GM21737 (cell line): ENCODE measurements around the gene FBXO10.
"Not testable (repeated sequence)": the region's sequence is repeated elsewhere in the genome, so short reads cannot be mapped to it uniquely, and the experiment has no call there.

Source experiments
- ATAC-seq: cut with Tn5 transposase; IDR thresholded peaks from one replicate; pipeline ENCODE4 v1.9.1; 2021; ENCODE audit warnings: mild to moderate bottlenecking, moderate library complexity; ENCODE audit not compliant: unreplicated experiment

FBXO10 gene

DNA sequence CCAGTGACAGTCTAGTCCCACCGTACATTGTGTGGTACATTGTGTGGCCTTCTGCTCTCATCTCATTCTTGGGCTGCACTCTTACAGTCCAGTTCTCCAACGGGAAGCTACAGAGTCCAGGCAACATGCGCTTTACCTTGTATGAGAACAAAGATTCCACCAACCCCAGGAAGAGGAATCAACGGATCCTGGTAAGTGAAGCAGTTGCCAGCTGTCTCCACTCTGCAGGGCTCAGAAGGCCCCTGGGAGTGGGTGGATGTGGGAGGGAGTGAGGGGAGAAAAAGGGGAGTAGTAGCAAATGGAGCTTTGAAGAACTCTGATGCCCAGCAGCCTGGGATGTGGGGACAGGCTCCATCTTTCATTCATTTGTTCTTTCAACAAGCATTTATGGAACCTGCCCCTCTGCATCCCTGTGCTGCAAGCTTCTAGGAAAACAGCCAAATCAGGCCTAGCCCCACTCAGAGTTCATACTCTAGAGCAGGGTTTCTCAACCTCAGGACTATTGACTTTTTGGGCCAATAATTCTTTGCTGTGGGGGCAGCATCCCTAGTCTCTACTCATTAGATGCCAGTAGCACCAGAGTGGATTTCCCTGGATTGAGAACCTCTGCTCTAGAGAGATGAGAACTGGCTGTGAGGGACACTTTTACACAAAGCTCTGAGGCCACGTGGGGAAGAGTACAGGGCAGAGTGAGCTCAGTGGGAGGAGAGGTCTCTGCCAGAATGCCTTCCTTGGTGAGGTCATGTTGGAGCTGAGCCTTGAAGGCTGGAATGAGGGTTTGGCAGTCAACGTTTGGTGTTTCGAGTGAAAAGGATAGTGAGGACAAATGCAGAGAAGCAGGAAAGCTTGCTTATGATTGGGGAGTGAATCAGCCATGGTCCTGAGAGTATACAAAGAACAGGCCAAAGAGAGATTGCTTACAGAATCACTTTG lies 89.3 kb downstream of the FBXO10 start:
- no peak for ATAC-seq

DNA sequence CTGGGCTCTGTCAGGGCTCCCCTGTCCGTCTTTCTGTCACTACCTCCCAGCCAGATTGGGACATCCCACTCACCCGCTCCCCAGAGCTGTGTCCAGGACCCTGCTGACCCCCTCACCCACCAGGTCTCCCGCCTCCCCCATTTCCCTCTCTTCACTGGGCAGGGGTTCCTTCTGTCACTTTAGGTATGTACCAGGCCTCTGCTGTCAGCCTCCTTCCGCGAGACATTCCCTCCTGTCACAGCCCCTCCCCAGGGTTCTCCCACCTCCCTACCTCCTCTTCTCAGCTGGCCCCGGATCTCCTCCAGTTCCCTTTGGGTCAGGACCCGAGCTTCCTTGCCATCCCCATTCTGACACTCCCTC lies 89.9 kb downstream of the FBXO10 start:
- no peak for ATAC-seq

DNA sequence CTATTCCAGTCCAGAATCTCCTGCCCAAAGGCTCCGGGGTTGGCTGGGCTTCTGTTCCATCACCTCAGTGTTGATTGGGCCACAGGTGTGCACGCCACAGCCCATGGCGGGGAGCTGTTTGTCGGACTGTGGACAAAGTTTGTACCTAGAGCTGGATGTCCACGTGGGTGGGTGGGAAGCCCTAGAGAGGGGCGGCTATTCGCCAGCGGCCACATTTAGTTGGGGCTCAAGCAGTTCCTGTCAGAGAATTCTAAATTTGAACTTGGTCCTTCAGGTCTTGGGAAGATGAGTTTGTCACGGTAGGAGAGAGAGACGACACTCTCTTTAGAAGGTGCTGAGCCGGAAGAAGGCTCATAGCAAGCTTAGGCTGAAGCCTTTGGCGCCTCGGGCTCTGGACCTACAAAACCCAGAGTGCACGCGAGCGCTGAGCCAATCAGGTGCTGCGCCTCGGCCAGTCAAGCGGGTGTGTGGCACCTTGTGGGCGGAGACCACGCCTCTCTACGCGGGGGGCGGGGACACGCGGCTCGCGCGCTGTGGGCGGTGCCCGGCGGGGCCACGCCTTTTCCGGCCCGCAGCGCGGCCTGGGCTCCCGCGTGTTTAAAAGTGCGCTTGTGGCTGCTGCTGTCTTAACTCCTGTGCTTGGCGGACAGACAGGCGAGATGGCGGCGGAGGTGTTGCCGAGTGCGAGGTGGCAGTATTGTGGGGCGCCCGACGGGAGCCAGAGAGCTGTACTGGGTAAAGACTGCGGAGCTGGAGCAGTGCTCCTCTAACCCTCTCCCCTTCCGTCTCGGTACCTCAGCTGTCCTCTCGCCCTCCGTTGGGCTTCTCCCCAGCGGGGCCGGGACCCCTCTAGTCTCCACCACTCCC lies 90.6 kb downstream of the FBXO10 start, which contains the start of gene POLR1E:
TSS of gene POLR1E (plus strand) at position 560 of the 867 bp plus-strand sequence. CDS start at position 660, 100 bp downstream.
- ATAC-seq, result peak; percentile 95

DNA sequence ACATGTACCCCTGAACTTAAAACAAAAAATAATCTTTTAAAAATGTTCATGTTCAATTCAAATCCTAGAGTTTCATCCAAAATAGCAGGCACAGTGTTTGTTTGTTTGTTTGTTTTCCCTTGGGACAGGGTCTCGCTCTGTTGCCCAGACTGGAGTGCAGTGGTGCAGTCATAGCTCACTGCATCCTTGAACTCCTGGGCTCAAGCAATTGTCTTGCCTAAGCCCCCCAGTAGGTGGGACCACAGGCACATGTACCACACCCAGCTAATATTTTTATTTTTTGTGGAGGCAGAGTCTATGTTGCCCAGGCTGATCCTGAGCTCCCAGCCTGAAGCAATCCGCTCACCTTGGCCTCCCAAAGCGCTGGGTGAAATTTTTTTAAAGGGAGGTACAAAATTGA lies 95.4 kb downstream of the FBXO10 start:
- ATAC-seq, result no peak

DNA sequence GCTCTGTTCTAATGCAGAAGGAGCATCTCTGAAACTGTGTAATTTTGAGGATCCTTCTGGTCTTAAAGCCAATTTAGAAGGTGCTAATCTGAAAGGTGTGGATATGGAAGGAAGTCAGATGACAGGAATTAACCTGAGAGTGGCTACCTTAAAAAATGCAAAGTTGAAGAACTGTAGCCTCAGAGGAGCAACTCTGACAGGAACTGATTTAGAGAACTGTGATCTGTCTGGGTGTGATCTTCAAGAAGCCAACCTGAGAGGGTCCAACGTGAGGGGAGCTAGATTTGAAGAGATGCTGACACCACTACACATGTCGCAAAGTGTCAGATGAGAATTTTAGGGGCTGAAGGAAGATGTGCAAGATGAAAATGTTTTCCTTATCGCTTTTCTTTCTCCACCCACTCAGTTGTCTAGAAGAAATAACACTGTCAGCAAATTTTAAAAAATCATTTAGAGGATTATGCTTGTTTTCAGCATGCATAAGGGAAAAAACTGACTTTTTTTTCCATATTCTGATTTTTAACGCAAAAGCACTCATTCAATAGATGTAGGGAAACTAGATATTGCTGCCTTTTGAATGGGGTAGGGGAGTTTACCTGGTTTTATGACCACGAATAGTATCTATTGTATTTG lies 98.1 kb downstream of the FBXO10 start:
- not testable (repeated sequence) for ATAC-seq

DNA sequence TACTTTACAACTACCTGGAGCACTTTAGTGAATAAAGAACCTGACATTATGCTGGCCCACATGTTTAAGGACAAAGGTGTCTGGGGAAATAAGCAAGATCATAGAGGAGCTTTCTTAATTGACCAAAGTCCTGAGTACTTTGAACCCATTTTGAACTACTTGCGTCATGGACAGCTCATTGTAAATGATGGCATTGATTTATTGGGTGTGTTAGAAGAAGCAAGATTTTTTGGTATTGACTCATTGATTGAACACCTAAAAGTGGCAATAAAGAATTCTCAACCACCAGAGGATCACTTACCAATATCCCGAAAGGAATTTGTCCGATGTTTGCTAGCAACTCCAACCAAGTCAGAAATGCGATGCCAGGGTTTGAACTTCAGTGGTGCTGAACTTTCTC lies 98.7 kb downstream of the FBXO10 start:
- not testable (repeated sequence) for ATAC-seq

DNA sequence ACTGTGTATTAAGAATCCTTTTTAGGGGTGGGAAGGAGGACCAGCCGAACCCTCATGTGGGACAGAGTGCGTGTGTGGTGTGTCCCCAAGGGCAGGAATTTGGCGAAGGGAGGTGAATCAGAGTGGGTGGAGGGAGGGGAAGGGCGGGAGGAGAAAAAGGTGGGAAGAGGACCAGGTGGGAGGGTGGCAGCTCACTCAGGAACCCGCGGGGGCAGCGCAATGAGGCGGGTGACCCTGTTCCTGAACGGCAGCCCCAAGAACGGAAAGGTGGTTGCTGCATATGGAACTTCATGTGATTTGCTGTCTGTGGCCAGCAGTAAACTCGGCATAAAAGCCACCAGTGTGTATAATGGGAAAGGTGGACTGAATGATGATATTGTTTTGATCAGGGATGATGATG lies 99.2 kb downstream of the FBXO10 start:
- ATAC-seq, result no peak

DNA sequence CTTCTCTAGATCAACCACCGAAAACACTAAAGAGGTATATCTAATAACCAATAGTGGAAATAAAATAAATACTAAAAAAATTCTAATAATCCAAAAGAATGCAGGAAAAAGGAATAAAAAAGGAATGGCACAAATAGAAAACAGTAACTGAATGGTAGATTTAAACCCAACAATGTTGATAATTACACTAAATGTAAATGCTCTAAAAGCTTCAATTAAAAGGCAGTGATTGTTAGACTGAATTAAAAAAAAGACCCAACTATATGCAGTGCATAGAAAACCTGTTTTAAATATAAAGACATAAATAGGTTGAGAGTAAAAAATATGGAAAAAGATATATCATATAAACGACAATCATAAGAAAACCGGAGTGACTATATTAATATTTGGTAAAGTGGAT lies 101.7 kb downstream of the FBXO10 start:
- ATAC-seq, result no peak

DNA sequence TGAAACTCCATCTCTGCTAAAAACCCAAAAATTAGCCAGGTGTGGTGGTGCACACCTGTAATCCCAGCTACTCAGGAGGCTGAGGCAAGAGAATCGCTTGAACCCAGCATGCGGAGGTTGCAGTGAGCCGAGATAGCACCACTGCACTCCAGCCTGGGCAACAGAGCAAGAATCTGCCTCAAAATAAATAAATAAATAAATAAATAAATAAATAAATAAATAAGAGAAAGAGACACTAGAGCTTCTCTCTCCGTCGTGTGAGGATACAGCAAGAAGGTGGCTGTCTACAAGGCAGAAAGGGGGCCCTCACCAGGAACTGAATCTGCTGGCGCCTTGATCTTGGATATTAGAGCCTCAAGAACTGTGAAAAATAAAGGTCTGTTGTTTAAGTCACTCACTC lies 102.2 kb downstream of the FBXO10 start:
- ATAC-seq, result not testable (repeated sequence)

DNA sequence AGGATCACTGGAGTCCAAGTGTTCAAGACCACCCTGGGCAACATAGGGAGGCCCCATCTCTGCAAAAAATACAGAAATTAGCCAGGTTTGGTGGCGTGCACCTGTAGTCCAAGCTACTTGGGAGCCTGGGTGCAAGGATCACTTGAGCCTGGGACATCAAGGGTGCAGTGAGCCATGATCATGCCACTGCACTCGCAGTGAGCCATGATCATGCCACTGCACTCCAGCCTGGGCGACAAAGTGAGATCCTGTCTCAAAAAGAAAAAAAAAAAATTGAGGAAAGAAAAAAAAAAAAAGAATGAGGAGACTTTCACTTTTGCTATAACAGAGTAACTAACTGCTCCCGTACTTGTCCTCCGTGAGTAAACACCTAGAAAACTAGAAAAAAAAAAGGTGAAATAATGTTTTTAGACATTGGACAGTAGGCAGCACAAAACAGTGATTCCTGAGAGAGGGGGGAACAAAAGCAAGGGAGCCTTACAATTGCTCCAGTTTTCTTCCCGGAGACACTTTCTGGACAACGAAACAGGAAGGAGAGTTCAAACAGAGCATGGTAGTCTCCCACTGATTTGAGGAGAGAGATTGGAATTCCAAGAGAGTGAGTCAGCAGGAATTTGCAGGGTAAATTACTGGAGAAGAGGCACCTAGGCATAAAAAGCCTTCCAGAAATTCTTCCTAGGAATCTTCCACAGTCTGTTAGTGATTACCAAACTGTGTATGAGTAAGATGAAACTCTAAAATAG lies 104.1 kb downstream of the FBXO10 start:
- no peak for ATAC-seq

DNA sequence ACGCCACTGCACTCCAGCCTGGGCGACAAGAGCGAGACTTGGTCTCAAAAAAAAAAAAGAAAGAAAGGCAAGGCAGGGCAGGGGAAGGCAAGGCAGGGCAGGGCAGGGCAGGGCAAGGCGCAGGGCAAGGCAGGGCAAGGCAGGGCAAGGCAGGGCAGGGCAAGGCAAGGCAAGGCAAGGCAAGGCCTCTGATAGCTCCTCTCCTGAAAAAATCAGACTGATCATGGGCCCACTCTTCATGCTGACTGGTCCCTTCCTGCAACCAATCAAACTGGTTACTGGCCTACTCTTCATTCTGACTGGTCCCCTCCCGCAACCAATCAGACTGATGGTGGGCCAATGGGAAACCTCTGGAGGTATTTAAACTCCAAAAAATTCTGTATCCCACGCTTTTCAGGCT lies 107.6 kb downstream of the FBXO10 start:
- ATAC-seq, result no peak

DNA sequence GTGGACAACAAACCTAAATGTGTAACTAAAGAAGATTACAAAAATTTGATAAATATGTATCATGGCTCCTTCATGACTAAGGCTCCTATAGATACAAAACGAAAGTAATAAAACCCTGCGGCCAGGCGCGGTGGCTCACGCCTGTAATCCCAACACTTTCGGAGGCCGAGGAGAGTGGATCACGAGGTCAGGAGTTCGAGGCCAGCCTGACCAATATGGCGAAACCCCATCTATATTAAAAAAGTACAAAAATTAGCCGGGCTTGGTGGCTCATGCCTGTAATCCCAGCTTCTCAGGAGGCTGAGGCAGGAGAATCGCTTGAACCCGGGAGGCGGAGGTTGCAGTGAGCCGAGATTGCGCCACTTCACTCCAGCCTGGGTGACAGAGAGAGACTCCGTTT lies 108.7 kb downstream of the FBXO10 start:
- not testable (repeated sequence) for ATAC-seq

DNA sequence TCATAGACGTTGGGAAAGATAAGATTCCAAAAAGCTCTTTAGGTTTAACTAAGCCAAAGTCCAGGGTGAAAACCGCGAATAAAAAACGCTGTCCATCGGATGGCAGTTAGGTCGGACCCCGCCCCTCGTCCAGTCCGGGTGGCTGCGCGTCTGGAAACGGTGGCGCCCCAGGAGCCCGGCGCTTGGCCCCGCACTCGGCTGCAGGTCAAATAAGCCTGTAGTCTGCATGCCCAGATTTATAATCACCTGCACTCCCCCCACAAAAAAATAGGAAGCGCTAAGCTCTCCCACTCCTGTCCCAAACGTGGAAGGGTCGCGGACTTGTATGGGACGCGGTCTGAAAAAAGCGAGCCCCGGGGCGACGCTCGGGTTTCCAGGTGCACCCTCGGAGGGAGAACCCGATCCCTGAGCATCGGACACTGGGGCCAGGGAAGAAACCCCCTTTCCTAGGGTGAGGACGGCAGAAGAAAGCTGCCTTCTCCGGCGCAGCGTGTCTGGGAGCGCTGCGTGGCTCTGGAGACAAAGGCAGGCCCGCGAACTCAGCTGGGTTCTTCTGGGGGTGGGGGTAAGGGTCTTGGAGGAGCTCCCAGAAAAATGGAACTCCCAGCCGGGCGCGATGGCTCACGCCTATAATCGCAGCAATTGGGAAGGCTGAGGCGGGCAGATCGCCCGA lies 110.0 kb downstream of the FBXO10 start:
- ATAC-seq, result peak; percentile 6

DNA sequence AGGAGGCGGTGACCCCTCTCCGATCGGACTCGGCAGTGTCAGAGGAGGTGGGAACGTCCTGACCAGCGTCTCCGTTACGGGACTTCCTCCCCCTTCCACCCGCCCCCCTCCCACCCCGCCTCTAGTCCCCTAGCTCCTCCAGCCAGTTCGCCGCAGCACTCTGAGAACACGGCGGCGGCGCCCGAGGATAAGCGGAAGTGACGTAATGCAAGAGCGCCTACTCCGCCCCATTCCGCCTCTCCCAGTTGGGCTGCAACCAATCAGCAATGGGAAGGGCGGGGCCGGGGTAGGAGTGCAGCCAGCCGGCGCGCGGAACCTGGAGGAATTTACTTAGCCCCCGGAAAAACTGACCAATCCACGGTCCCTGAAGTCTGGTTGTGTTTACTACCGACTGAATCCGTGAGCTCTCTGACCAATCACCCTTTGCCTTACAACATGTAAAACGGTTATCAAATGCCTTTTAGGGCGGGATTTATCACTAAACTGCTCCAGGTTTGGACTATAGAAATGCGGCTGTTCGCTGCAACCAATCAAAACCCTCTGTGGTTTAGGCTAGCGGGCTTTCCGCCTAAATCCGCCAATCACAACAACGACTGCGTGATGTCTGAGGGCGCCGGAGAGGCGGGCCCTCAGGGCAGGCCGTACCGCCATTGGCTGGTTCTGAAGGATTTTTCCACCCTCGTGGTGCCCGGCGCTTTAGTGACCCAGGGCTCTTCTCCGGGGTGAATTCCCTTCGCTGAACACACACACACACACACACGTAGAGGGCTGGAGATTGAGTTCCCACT lies 110.7 kb downstream of the FBXO10 start, which contains the start of gene ZBTB5:
TSS of gene ZBTB5 (minus strand) at position 202 of the 788 bp plus-strand sequence. CDS start 22,899 bp downstream, outside the sequence.
- peak; percentile 76 for ATAC-seq

DNA sequence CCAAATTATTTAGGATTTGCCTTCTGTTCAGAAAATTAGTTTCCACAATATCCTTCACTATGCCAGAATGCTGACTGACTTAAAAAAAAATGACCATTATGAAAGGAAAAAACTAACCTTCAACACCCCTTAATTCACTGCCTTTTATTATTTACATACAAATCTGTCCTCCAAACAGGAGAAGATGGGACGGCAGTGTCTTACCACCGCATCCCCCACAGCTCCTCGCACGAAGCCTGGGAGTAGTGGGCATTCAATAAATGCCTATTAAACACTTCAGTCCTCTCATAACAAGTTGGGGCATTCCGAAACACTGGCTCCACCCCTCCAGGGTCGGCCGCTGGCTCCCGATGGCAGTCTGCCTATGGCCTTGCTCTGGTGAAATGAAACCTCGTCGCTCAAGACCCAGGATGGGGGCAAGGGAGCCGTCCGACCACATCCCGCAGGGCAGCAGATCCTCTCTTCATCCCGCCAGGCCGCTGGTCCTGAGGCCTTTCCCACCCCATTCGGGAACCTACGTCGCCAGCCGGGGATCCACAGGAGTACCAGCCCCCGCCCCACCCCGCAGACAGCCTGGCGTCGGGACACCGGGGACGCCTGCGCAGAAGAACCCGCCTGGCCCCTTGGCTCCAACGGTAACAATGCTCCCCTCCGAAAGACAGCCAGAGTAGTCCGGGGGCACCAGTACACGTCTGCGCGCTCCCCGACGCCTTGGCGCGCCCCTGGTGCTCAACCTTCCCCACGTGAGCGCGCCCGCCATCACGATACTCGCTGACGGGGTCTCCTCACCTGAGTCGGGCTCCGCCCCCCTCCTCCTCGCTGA lies 111.5 kb downstream of the FBXO10 start:
- ATAC-seq, result peak; percentile 17

DNA sequence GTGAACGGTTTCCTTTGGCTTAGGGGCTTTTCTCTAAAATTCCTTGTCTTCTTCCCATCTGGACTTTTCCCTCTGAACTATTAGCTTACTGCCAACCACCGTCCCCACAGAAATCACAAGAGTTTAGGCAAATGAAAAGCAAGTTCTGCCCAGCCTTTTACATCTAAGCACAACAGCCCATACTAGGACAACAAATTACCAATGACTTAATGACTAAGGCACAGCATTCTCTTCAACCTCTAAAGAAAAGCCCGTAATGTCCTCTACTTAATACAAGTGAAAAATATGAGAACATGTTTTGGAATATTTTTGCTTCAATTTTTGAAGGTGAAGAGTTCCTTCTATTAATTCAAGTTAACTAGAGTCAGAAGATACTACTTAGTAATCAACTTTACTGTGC lies 112.2 kb downstream of the FBXO10 start:
- ATAC-seq, result no peak
